Left cardiac atrium (tissue), 4 donors: ENCODE measurements around the gene PLEKHO1. TPM values are rescaled to one million over a fixed set of nuclear protein-coding genes. Genes with fewer than 3 reads are reported as not detected.
"Not testable (repeated sequence)": the region's sequence is repeated elsewhere in the genome, so short reads cannot be mapped to it uniquely, and the experiment has no call there.

Experiments used
- ATAC-seq, 2 donors: fragments of 200-7000 bp; cut with Tn5 transposase; one replicate each; pipeline ENCODE4 v1.9.1; 2020; ENCODE audit warnings: mild to moderate bottlenecking in 2 of 2, moderate library complexity in 2 of 2
- DNase-seq: peaks from one replicate; pipeline ENCODE4 v3.0.0-alpha.2; 2020
- intact Hi-C, 2 donors: fragments of 100-400 bp; cut with DNase I; formaldehyde crosslinking; loops; one replicate each; pipeline versions ENCODE4 v1.14.1 to v1.15.1; 2022 to 2023
- long read RNA-seq: library from polyadenylated mRNA; unstranded; transcript quantifications from one replicate; pipeline ENCODE4 v2.0.0, GENCODE V29; 2021
- total RNA-seq, 2 donors: library from RNA; stranded (reverse); fragmentation: NEBNext Ultra II Directional; extraction: Animal tissue kit (Norgen Biotek cat#: 25700); gene quantifications; one replicate each; pipeline ENCODE4 v1.2.1, GENCODE V29; 2021
- donor health status: DM: no; HTN: yes; CAD: no.
- donor health status: DM: no; HTN: yes; CAD: no; lungs with severe emphysema.
- donor health status: DM: yes; HTN: yes; CAD: no.
- donor health status: Dilated cardiomyopathy.

PLEKHO1 gene
- total RNA-seq: 10 to 100 TPM; 30.2 to 42.8 TPM
- long read RNA-seq, transcript PLEKHO1-201 (6 exons, 2,050 nt): major isoform, 18 of 28 reads
- long read RNA-seq, partial matches to known transcripts: 2 of 28 reads
- long read RNA-seq, other reads (novel, unspliced or antisense): 5 of 28 reads

- DNase-seq (peak; percentile 90), ATAC-seq (peak; percentile 85 to 87)
- intact Hi-C loops: no loop called here
These were observed at the start of gene PLEKHO1 for GRCh38 chr1:150149271-150150132. Gene PLEKHO1, plus strand, starts transcription at chr1:150149916. Its CDS starts 342 bp downstream, at chr1:150150258.

GRCh38 chr1:150102986-150103385, 46.7 kb upstream of the PLEKHO1 start:
- no peak for DNase-seq
- intact Hi-C loops: no loop called here
- no peak for ATAC-seq

- intact Hi-C loops: no loop called here
- ATAC-seq: no peak
- no peak for DNase-seq
These were observed 43.4 kb upstream of the PLEKHO1 start for GRCh38 chr1:150106341-150106740.

- ATAC-seq: no peak
- intact Hi-C loops: no loop called here
- DNase-seq: no peak
These were observed 40.1 kb upstream of the PLEKHO1 start for GRCh38 chr1:150109586-150109985.

GRCh38 chr1:150110116-150110515, 39.6 kb upstream of the PLEKHO1 start:
- intact Hi-C loops: no loop called here
- ATAC-seq (no peak), DNase-seq (no peak)

- intact Hi-C loops: no loop called here
- ATAC-seq: no peak
These were observed 38.0 kb upstream of the PLEKHO1 start for GRCh38 chr1:150111670-150112069.

GRCh38 chr1:150115121-150115520, 34.6 kb upstream of the PLEKHO1 start:
- no peak for DNase-seq
- intact Hi-C loops: no loop called here
- ATAC-seq: no peak

More at GRCh38 chr1:150111670-150112069, 38.0 kb upstream of the PLEKHO1 start:
- no peak for DNase-seq

GRCh38 chr1:150118716-150119115, 31.0 kb upstream of the PLEKHO1 start:
- intact Hi-C loops: no loop called here
- no peak for ATAC-seq
- DNase-seq: no peak

- intact Hi-C loops: no loop called here
- DNase-seq: no peak
- no peak for ATAC-seq
These were observed 28.4 kb upstream of the PLEKHO1 start for GRCh38 chr1:150121236-150121862.

GRCh38 chr1:150126811-150127210, 22.9 kb upstream of the PLEKHO1 start:
- ATAC-seq: no peak
- intact Hi-C loops: no loop called here
- no peak for DNase-seq

- DNase-seq (no peak), ATAC-seq (no peak)
- intact Hi-C loops: no loop called here
These were observed 22.3 kb upstream of the PLEKHO1 start for GRCh38 chr1:150127464-150127863.

GRCh38 chr1:150127868-150128267, 21.8 kb upstream of the PLEKHO1 start:
- ATAC-seq (no peak), DNase-seq (no peak)
- intact Hi-C loops: no loop called here

GRCh38 chr1:150132372-150132771, 17.3 kb upstream of the PLEKHO1 start:
- ATAC-seq (no peak), DNase-seq (no peak)
- intact Hi-C loops: no loop called here

- ATAC-seq (no peak), DNase-seq (no peak)
- intact Hi-C loops: no loop called here
These were observed 15.2 kb upstream of the PLEKHO1 start for GRCh38 chr1:150134537-150134936.

GRCh38 chr1:150135400-150135799, 14.3 kb upstream of the PLEKHO1 start:
- intact Hi-C loops, DNase-seq, ATAC-seq: not testable (repeated sequence)

- DNase-seq: no peak
- peak in 1 of 2 donors; percentile 15 for ATAC-seq
- intact Hi-C loops: no loop called here
These were observed 11.7 kb upstream of the PLEKHO1 start for GRCh38 chr1:150138044-150138443.

GRCh38 chr1:150141452-150141851, 8.3 kb upstream of the PLEKHO1 start:
- intact Hi-C loops: no loop called here
- no peak for DNase-seq
- ATAC-seq: no peak

GRCh38 chr1:150142083-150142482, 7.6 kb upstream of the PLEKHO1 start:
- intact Hi-C loops: no loop called here
- DNase-seq (no peak), ATAC-seq (no peak)

- no peak for DNase-seq
- no peak for ATAC-seq
- intact Hi-C loops: no loop called here
These were observed 5.1 kb upstream of the PLEKHO1 start for GRCh38 chr1:150144606-150145005.

- intact Hi-C loops, DNase-seq, ATAC-seq: not testable (repeated sequence)
These were observed 3.7 kb upstream of the PLEKHO1 start for GRCh38 chr1:150146016-150146415.
